Hepatocyte (in vitro differentiated cells): ENCODE results near the gene ATOH8. TPM values are rescaled to one million over a fixed set of nuclear protein-coding genes. Genes with fewer than 3 reads are reported as not detected.

Experiments
- DNase-seq: peaks from one replicate; pipeline ENCODE4 v3.0.0-alpha.2; 2016; ENCODE audit warnings: low spot score
- H2AFZ ChIP-seq: fragments of 200-600 bp; sonication (generic); 2 replicates; pipeline ENCODE4 v1.6.0; 2016; ENCODE audit warnings: antibody characterized with exemption, mild to moderate bottlenecking
- H3K27ac ChIP-seq: fragments of 200-600 bp; sonication (generic); 2 replicates; pipeline ENCODE4 v1.5.1; 2016; ENCODE audit warnings: mild to moderate bottlenecking
- H3K27me3 ChIP-seq: fragments of 200-600 bp; sonication (generic); 2 replicates; pipeline ENCODE4 v1.6.1; 2016
- H3K36me3 ChIP-seq: fragments of 200-600 bp; sonication (generic); replicated peaks from 2 replicates; pipeline ENCODE4 v1.5.1; 2016; ENCODE audit warnings: low read depth; ENCODE audit not compliant: insufficient read depth
- H3K4me1 ChIP-seq: fragments of 200-600 bp; sonication (generic); 2 replicates; pipeline ENCODE4 v1.5.1; 2016; ENCODE audit warnings: mild to moderate bottlenecking, moderate library complexity; ENCODE audit not compliant: insufficient read depth
- H3K4me2 ChIP-seq: fragments of 200-600 bp; sonication (generic); 2 replicates; pipeline ENCODE4 v1.6.0; 2016
- H3K4me3 ChIP-seq: fragments of 200-600 bp; sonication (generic); 2 replicates; pipeline ENCODE4 v1.5.1; 2016; ENCODE audit warnings: mild to moderate bottlenecking
- H3K79me2 ChIP-seq: fragments of 200-600 bp; sonication (generic); 2 replicates; pipeline ENCODE4 v1.6.0; 2017; ENCODE audit warnings: mild to moderate bottlenecking
- H3K9me2 ChIP-seq: fragments of 200-600 bp; sonication (generic); replicated peaks from 2 replicates; pipeline ENCODE4 v1.6.0; 2017; ENCODE audit warnings: mild to moderate bottlenecking; ENCODE audit not compliant: insufficient read depth
- H3K9me3 ChIP-seq: fragments of 200-600 bp; sonication (generic); 2 replicates; pipeline ENCODE4 v1.5.1; 2016; ENCODE audit warnings: low read depth, mild to moderate bottlenecking
- H4K20me1 ChIP-seq: fragments of 200-600 bp; sonication (generic); 2 replicates; pipeline ENCODE4 v1.6.0; 2016; ENCODE audit warnings: mild to moderate bottlenecking; ENCODE audit not compliant: insufficient read depth, poor library complexity, severe bottlenecking
- EZH2 ChIP-seq: fragments of 200-600 bp; sonication (generic); IDR thresholded peaks from 2 replicates; pipeline ENCODE4 v1.6.1; 2016; ENCODE audit warnings: antibody characterized with exemption, mild to moderate bottlenecking, borderline replicate concordance
- EZH2phosphoT487 ChIP-seq: fragments of 200-600 bp; sonication (generic); IDR thresholded peaks from one replicate; pipeline ENCODE4 v1.6.1; 2018; ENCODE audit warnings: antibody characterized with exemption, mild to moderate bottlenecking, low read depth, moderate library complexity; ENCODE audit not compliant: unreplicated experiment, severe bottlenecking
- WGBS: methylation state at CpG from one replicate; pipeline ENCODE4 v1.1.6; 2016; ENCODE audit warnings: low lambda C conversion rate; ENCODE audit errors: missing lambda C conversion rate; 5-methylcytosine and 5-hydroxymethylcytosine counted together
- polyA plus RNA-seq: library from polyadenylated mRNA; unstranded; fragments of >200 nt; fragmentation: Nextera tagmentation; extraction: Ambion mirVana; gene quantifications from 2 replicates; pipeline ENCODE4 v1.2.1, GENCODE V29; 2016
- total RNA-seq: library from RNA; depleted of rRNA; stranded (reverse); fragments of >200 nt; gene quantifications from 2 replicates; pipeline ENCODE4 v1.2.3, GENCODE V29; 2014
- TF ChIP-seq, protein P1 (sequence below): fragments of 200-600 bp; sonication (generic); IDR thresholded peaks from 2 replicates; pipeline ENCODE4 v1.5.1; 2016; ENCODE audit warnings: antibody characterized with exemption, mild to moderate bottlenecking; ENCODE audit not compliant: poor library complexity

The ATOH8 gene
- total and polyA plus RNA-seq, 2 experiments from 2014 or later, result 1.3 to 2.0 TPM

DNA sequence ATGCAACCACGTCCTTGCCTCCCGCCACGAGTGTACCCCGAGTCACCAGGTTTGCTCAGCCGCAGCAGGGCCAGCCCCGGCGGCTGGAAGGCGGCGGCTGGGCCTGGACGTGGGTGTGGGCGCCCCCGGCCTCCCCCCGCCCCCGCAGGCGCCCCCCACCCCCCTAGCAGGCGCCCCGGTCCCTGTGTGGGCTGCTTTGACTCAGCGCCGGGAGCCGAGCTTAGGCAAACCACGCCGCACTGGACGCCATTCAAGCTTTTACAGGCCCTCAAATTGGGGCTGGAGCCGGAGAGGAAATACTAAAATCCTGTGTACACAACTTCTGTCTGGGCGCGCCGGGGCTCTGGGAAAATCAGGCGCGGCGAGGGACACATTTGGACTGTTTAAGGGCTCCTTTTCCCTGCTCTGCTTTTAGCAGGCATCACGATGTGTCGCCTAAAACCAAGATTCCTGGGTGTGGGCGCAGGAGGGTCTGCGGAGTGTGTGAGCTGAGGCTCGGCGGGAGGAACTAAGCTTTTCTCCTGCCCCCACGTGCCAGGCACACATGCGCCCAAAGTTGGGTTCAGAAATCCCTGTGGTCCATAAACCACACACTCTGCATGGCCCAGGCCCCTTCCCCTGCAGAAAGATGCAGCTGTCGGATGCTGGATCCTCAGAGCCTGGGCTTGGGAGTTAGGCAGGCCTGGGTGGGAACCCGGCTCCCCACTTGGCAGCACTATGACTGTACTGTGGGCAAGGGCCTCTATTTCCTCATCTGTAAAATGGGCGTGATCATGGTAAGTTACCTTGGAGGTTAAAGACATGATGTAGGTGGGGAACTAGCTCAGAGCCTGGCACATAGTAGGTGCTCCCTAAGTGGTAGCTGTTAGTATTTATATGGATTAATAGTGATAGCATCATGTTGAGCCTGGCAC, 57.6 kb downstream of the ATOH8 start:
- Histone ChIP-seq H3K9me3 (no peaks in the 10 kb centered on the region), H3K4me1 (peaks cover 13% of the 10 kb centered on the region), H2AFZ (no peak overlapping the region), H3K4me2 (peak overlapping the region; percentile 64), H3K36me3 (no peaks in the 10 kb centered on the region), H3K27ac (peak overlapping the region; percentile 75), H3K27me3 (no peaks in the 10 kb centered on the region), H3K4me3 (no peak overlapping the region), H3K79me2 (no peaks in the 10 kb centered on the region), H3K9me2 (no peaks in the 10 kb centered on the region), H4K20me1 (no peaks in the 10 kb centered on the region)
- TF ChIP-seq EZH2phosphoT487, result no peak
- TF ChIP-seq EZH2, result no peak
- TF ChIP-seq, protein P1, sequence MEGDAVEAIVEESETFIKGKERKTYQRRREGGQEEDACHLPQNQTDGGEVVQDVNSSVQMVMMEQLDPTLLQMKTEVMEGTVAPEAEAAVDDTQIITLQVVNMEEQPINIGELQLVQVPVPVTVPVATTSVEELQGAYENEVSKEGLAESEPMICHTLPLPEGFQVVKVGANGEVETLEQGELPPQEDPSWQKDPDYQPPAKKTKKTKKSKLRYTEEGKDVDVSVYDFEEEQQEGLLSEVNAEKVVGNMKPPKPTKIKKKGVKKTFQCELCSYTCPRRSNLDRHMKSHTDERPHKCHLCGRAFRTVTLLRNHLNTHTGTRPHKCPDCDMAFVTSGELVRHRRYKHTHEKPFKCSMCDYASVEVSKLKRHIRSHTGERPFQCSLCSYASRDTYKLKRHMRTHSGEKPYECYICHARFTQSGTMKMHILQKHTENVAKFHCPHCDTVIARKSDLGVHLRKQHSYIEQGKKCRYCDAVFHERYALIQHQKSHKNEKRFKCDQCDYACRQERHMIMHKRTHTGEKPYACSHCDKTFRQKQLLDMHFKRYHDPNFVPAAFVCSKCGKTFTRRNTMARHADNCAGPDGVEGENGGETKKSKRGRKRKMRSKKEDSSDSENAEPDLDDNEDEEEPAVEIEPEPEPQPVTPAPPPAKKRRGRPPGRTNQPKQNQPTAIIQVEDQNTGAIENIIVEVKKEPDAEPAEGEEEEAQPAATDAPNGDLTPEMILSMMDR, result no peak
- WGBS, result 43% methylated on average over 27 of the region's 41 CpGs
- DNase-seq, result peak; percentile 80

DNA sequence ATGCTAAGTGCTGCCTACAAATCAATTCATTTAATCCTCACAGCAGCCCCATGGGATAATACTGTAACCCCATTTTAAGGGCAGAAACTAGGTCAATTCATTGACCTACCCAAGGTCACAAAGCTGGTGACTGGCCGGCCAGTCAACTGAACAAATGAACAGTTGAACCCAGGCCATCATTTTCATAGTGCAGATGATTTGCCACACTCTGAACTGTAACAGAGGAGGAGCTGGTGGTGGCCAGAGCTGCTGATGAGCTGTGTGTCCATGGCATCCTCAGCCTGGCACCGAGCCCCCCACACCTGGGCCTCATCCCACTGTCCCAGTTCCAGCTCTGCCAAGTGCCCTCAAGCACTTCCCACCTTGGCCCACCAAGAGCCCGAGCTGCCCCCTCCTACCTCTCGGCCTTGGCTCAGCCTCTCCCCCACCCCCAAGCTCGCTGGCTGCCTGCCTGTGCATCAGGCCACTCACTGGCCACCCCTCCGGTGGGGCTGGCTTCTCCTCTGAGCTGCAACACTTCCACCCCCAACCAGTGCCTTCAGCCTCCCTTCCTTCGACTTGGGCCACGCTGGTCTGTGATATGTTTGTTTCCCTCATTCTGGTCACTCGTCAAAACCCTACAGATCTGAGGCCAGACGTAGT, 58.4 kb downstream of the ATOH8 start:
- Histone ChIP-seq H3K4me1 (peaks cover 13% of the 10 kb centered on the region), H3K36me3 (no peaks in the 10 kb centered on the region), H3K79me2 (no peaks in the 10 kb centered on the region), H3K27ac (peak overlapping the region; percentile 75), H3K9me2 (no peaks in the 10 kb centered on the region), H3K27me3 (no peaks in the 10 kb centered on the region), H2AFZ (no peak overlapping the region), H3K4me2 (no peak overlapping the region), H4K20me1 (no peaks in the 10 kb centered on the region), H3K9me3 (no peaks in the 10 kb centered on the region), H3K4me3 (no peak overlapping the region)
- no peak for TF ChIP-seq EZH2phosphoT487
- TF ChIP-seq, protein P1, result no peak
- no peak for TF ChIP-seq EZH2
- peak; percentile 15 for DNase-seq
- WGBS, result 75% methylated on average over 10 of the region's 10 CpGs

DNA sequence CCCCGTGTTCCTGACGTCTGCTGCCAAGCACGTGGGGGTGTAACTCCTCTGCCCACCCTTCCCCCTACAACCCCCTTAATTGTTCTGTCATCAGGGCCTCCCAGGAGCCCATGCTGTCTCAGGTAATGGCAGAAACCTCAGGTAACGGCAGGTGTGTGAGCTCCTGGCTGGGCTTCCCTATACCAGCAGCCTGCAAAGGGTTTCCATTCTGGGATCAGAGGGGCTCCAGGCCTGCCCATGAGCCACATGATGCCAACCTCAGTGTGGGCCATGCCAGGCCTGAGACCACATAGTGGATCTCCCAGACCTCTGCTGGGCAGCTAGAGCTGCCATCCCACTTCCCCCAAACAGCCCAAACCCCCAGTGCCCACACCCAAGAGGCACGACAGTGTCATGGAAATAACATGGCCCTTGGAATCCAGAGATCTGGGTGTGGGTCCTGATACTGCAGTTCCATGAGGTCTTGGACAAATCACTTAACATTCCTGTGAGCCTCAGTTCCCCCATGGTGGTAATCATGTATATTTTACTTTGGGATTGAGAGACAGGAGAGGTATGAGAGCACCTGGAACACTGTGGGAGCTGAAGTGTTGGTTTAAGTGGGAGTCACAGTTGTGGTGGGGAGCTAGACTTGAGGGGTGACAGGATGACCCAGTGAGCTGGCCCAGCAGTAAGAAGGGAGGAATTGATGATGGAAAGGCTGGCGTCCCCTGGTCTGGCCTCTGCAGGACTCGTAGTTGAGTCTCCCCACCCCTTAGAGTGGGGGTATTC, 59.6 kb downstream of the ATOH8 start:
- Histone ChIP-seq H4K20me1 (no peaks in the 10 kb centered on the region), H3K4me3 (no peak overlapping the region), H3K79me2 (no peaks in the 10 kb centered on the region), H3K4me2 (no peak overlapping the region), H3K9me3 (no peaks in the 10 kb centered on the region), H3K27ac (no peak overlapping the region), H3K4me1 (peaks cover 13% of the 10 kb centered on the region), H3K9me2 (no peaks in the 10 kb centered on the region), H2AFZ (no peak overlapping the region), H3K27me3 (peaks cover 4% of the 10 kb centered on the region), H3K36me3 (no peaks in the 10 kb centered on the region)
- TF ChIP-seq EZH2phosphoT487, result no peak
- TF ChIP-seq, protein P1, result no peak
- no peak for DNase-seq
- WGBS, result 92% methylated on average over 7 of the region's 7 CpGs
